ENCODE results near the gene PRKCA. TPM values are rescaled to one million over a fixed set of nuclear protein-coding genes. Genes with fewer than 3 reads are reported as not detected.

Gene PRKCA
- total and polyA plus RNA-seq, 9 donors: 9.1 to 67.6 (median 37.2) TPM

DNA sequence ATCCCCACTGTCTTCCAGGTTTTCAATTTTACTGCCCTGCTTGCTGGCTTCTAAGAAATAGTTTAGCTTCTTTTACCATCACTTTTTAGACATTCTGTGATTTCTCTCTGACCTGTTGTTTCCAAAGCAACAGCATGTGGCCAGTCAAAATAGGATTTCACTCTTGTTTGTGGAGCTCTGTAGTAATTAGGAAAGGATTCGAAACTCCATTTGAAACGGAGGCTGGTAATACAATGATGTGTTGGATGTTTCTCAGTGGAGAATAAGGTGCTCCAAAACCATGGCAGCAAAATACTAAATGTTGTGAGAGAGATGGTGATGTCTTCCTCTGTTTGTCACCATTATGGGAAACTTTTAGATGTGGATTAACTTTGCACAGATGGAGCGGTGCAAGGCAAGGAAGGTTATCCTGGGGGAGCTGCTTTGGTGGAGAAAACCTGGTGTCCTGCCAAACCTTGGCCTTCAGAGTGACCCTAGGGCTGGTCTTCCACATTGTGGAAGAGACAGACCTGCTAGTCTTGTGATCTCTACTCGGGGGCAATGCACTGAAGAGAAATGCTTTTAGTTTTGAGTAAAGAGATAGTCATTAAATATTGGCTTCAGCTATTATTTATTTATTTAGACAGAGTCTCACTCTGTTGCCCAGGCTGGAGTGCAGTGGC is 79.4 kb downstream of the PRKCA start:
- intact Hi-C loops (cut with DNase I): no loop called here

DNA sequence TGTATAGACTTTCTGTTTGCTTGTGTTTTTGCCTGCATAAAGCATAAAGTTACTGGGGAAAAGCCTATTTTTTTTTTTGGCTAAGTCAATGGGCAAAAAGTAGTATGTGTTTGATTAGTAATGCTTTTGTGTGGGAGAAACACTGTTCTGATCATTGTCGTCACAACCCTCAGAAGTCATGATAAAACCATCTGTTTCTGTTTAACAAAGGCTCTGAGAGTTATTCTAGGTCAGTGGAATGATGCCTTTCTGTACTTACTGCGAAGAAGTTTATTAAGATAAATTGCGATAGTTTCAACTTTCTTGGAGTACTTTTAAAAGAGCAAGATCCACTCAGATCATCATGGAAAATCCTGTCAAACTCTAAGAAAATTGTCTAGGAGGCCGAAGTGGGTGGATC is 80.9 kb downstream of the PRKCA start:
- Histone ChIP-seq H3K27ac (no peak overlapping the region), H3K27me3 (no peaks in the 10 kb centered on the region), H3K4me1 (ENCODE audit: insufficient read depth) (peaks cover 9% of the 10 kb centered on the region), H3K4me3 (no peak overlapping the region), H3K36me3 (no peaks in the 10 kb centered on the region), H3K9me3 (no peaks in the 10 kb centered on the region)
- intact Hi-C loops (cut with DNase I): no loop called here
- TF ChIP-seq, protein P1, sequence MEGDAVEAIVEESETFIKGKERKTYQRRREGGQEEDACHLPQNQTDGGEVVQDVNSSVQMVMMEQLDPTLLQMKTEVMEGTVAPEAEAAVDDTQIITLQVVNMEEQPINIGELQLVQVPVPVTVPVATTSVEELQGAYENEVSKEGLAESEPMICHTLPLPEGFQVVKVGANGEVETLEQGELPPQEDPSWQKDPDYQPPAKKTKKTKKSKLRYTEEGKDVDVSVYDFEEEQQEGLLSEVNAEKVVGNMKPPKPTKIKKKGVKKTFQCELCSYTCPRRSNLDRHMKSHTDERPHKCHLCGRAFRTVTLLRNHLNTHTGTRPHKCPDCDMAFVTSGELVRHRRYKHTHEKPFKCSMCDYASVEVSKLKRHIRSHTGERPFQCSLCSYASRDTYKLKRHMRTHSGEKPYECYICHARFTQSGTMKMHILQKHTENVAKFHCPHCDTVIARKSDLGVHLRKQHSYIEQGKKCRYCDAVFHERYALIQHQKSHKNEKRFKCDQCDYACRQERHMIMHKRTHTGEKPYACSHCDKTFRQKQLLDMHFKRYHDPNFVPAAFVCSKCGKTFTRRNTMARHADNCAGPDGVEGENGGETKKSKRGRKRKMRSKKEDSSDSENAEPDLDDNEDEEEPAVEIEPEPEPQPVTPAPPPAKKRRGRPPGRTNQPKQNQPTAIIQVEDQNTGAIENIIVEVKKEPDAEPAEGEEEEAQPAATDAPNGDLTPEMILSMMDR (IDR thresholded peaks at IDR 0.05): no peak
- TF ChIP-seq EP300 (IDR thresholded peaks at IDR 0.05): no peak
- no peak for TF ChIP-seq POLR2A (IDR thresholded peaks at IDR 0.05)
- WGBS, 3 donors: 12 to 24% (median 13%) methylated on average over 4 of the region's 4 CpGs
- DNase-seq: no peak

More for the DNA sequence above, 79.4 kb downstream of the PRKCA start:
- WGBS, 3 donors: 41 to 46% (median 45%) methylated on average over 4 of the region's 4 CpGs
- Histone ChIP-seq H3K36me3 (no peaks in the 10 kb centered on the region), H3K27ac (peak overlapping the region in 1 of 2 donors; percentile 35), H3K27me3 (no peaks in the 10 kb centered on the region), H3K9me3 (no peaks in the 10 kb centered on the region), H3K4me3 (no peak overlapping the region), H3K4me1 (ENCODE audit: insufficient read depth) (peaks cover 9% of the 10 kb centered on the region)
- peak; percentile 43 to 78 (median 66) for DNase-seq
- TF ChIP-seq, protein P1 (IDR thresholded peaks at IDR 0.05): no peak

DNA sequence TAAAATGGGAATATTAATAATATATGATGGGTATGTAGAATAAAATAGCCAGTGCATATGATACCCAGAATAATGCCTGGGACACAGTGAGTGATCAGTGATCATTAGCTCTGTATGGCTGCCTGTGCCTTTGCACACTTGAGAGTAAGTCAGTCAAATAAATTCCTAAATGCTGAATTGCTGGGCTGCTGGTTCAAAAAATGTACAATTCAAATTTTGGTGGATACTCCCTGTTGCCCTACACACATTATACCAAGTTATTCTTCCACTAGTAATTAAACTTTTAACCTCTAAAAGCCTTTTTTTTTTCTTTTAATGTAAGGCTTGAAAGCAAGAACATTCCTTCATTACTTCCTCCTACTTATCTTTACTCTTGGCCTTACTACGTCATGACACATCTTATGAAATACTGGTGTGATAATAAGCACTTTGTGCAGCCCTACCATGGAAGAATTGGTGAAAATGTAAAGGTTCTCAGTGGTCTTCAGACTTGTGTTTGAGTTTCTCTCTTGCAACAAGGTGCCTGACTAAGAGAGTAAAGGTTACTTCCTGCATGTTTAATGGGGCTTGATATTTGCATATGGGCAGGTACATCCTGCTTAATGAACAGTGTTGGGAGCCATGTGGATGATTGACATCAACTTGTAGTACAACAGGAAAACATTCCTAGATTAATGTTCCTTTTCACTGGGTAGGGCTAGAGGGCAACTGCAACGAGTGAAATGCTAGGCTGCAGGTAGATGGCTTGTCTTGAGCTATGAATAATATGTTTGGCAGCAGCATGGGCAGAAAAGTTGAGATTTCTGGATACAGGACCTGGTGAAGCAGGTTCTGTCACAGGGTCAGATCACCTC is 84.3 kb downstream of the PRKCA start:
- intact Hi-C loops (cut with DNase I): no loop called here
- Histone ChIP-seq H3K9me3 (no peaks in the 10 kb centered on the region), H3K4me3 (no peak overlapping the region), H3K27me3 (no peaks in the 10 kb centered on the region), H3K4me1 (ENCODE audit: insufficient read depth) (peaks cover 9% of the 10 kb centered on the region), H3K36me3 (no peaks in the 10 kb centered on the region), H3K27ac (no peak overlapping the region)
- whole genome bisulfite sequencing, 3 donors: 29 to 43% (median 30%) methylated on average over 2 of the region's 2 CpGs
- no peak for DNase-seq
- TF ChIP-seq, protein P1 (IDR thresholded peaks at IDR 0.05): no peak
- TF ChIP-seq POLR2A (IDR thresholded peaks at IDR 0.05): no peak
- TF ChIP-seq EP300 (IDR thresholded peaks at IDR 0.05): no peak

DNA sequence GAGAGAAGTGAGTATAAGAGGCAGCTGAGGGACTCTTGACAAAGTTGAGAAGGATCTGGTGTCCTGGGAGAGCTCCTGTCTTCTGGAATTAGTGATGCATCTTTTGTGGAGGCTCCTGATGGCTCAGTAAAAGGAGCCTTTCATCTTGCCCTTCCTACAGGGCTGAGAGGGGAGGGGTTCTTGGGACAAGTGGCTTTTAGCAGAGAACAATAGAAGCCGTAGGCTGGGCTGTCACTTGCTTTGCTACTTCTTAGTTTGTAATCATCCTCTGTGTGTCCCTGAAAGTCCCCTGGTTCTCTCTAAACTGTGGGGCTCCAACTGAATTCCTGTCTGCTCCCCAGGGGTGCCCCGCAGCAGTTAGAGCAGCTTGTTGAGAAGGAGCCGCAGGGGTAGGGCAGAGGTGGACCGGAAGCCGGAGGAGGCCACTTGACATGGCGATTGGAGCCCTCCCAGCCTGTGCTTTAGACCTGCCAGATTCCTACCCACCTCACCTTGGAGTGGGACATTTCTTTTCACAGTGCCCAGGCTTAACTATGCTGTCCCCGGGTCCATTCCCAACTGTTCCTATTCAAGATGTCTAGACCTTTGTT is 85.1 kb downstream of the PRKCA start:
- Histone ChIP-seq H3K4me3 (no peak overlapping the region), H3K36me3 (no peaks in the 10 kb centered on the region), H3K4me1 (ENCODE audit: insufficient read depth) (peaks cover 5% of the 10 kb centered on the region), H3K9me3 (no peaks in the 10 kb centered on the region), H3K27me3 (no peaks in the 10 kb centered on the region), H3K27ac (no peak overlapping the region)
- TF ChIP-seq, protein P1 (IDR thresholded peaks at IDR 0.05): no peak
- TF ChIP-seq POLR2A (IDR thresholded peaks at IDR 0.05) (no peak), EP300 (IDR thresholded peaks at IDR 0.05) (no peak)
- intact Hi-C loops (cut with DNase I): no loop called here
- 80 to 92% (median 85%) methylated on average over 7 of the region's 7 CpGs for WGBS, 3 donors
- DNase-seq: no peak

Measured in ovary (tissue), 9 donors.